Osteoblast (primary cell): ENCODE measurements around the gene MSI1. TPM values are rescaled to one million over a fixed set of nuclear protein-coding genes. Genes with fewer than 3 reads are reported as not detected.
A peak's percentile ranks its signal among the peaks of the same experiment; 100 is the strongest.

ENCODE experiments used
- DNase-seq: peaks from one replicate; pipeline ENCODE4 v3.0.0; 2011; ENCODE audit warnings: low spot score, mixed read lengths; ENCODE audit not compliant: insufficient read length; ENCODE audit errors: missing footprints
- H2AFZ ChIP-seq: 2 replicates; pipeline ENCODE4 v1.6.0; 2011; ENCODE audit warnings: mild to moderate bottlenecking, low read length
- H3K27ac ChIP-seq: 2 replicates; pipeline ENCODE4 v1.5.1; 2011; ENCODE audit warnings: mild to moderate bottlenecking, low read depth, low read length, moderate library complexity
- H3K27me3 ChIP-seq: 2 replicates; pipeline ENCODE4 v1.6.0; 2012; ENCODE audit warnings: mild to moderate bottlenecking, control low read depth, inconsistent platforms, low read length, moderate library complexity; ENCODE audit not compliant: insufficient read depth
- H3K36me3 ChIP-seq: 2 replicates; pipeline ENCODE4 v1.5.1; 2011; ENCODE audit warnings: mild to moderate bottlenecking, low read length, control low read depth, moderate library complexity; ENCODE audit not compliant: insufficient read depth
- H3K4me1 ChIP-seq: 2 replicates; pipeline ENCODE4 v1.5.1; 2011; ENCODE audit warnings: mild to moderate bottlenecking, low read length, control low read depth, moderate library complexity; ENCODE audit not compliant: insufficient read depth
- H3K4me2 ChIP-seq: 2 replicates; pipeline ENCODE4 v1.6.0; 2011; ENCODE audit warnings: mild to moderate bottlenecking, low read length; ENCODE audit not compliant: insufficient read depth
- H3K4me3 ChIP-seq: fragments of 200-600 bp; sonication (generic); 3 replicates; pipeline ENCODE4 v1.5.1; 2012; ENCODE audit warnings: mild to moderate bottlenecking, low read length, inconsistent platforms; ENCODE audit not compliant: insufficient read depth
- H3K79me2 ChIP-seq: 2 replicates; pipeline ENCODE4 v1.6.0; 2012; ENCODE audit warnings: mild to moderate bottlenecking, low read length, control low read depth, inconsistent platforms; ENCODE audit not compliant: insufficient read depth
- H3K9me3 ChIP-seq: 2 replicates; pipeline ENCODE4 v1.5.1; 2011; ENCODE audit warnings: low read depth, low read length, control low read depth
- H4K20me1 ChIP-seq: 2 replicates; pipeline ENCODE4 v1.6.0; 2012; ENCODE audit warnings: mild to moderate bottlenecking, low read length, control low read depth; ENCODE audit not compliant: insufficient read depth
- CTCF ChIP-seq: IDR thresholded peaks from 2 replicates; pipeline ENCODE4 v1.5.1; 2011; ENCODE audit warnings: mild to moderate bottlenecking, low read depth, low read length, moderate library complexity; ENCODE audit errors: extremely low read depth
- total RNA-seq: library from RNA; depleted of rRNA; stranded (reverse); fragments of >200 nt; gene quantifications from 2 replicates; pipeline ENCODE4 v1.2.3, GENCODE V29; 2012

MSI1 gene
- total RNA-seq, 1 donor: under 0.01 TPM

GRCh38 chr12:120370343-120371243 lies 1.6 kb upstream of the MSI1 start:
- Histone ChIP-seq H3K4me2 (no peak overlapping the region), H3K4me1 (no peaks in the 10 kb centered on the region), H3K36me3 (no peaks in the 10 kb centered on the region), H4K20me1 (no peaks in the 10 kb centered on the region), H3K27me3 (peaks cover 61% of the 10 kb centered on the region), H3K9me3 (no peaks in the 10 kb centered on the region), H2AFZ (no peak overlapping the region), H3K79me2 (no peaks in the 10 kb centered on the region), H3K4me3 (no peak overlapping the region), H3K27ac (no peak overlapping the region)
- TF ChIP-seq CTCF: no peak
- DNase-seq: no peak

- H4K20me1 ChIP-seq: no peaks in the 10 kb centered on the region
- H3K4me3 ChIP-seq: no peak overlapping the region
- H3K4me2 ChIP-seq: no peak overlapping the region
- H3K4me1 ChIP-seq: no peaks in the 10 kb centered on the region
- no peak for TF ChIP-seq CTCF
- H3K27me3 ChIP-seq: peaks cover 54% of the 10 kb centered on the region
- H2AFZ ChIP-seq: no peak overlapping the region
- H3K27ac ChIP-seq: no peak overlapping the region
- H3K9me3 ChIP-seq: no peaks in the 10 kb centered on the region
- DNase-seq: no peak
- no peaks in the 10 kb centered on the region for H3K79me2 ChIP-seq
- no peaks in the 10 kb centered on the region for H3K36me3 ChIP-seq
Observed at GRCh38 chr12:120369603-120370342, 809 bp upstream of the MSI1 start.

- DNase-seq: peak; percentile 80
- H3K4me2 ChIP-seq: peak overlapping the region; percentile 55
- no peaks in the 10 kb centered on the region for H3K36me3 ChIP-seq
- peaks cover 51% of the 10 kb centered on the region for H3K27me3 ChIP-seq
- no peaks in the 10 kb centered on the region for H3K9me3 ChIP-seq
- no peaks in the 10 kb centered on the region for H3K79me2 ChIP-seq
- H2AFZ ChIP-seq: peak overlapping the region; percentile 56
- H4K20me1 ChIP-seq: no peaks in the 10 kb centered on the region
- no peaks in the 10 kb centered on the region for H3K4me1 ChIP-seq
- no peak for TF ChIP-seq CTCF
- H3K27ac ChIP-seq: no peak overlapping the region
- H3K4me3 ChIP-seq: peak overlapping the region; percentile 49
Observed at GRCh38 chr12:120367924-120368788, 808 bp downstream of the MSI1 start.
